HG02938 (cell line): ENCODE data around the gene GRM7.

Source experiments
- ATAC-seq: cut with Tn5 transposase; IDR thresholded peaks from one replicate; pipeline ENCODE4 v1.9.1; 2021; ENCODE audit warnings: mild to moderate bottlenecking, moderate library complexity; ENCODE audit not compliant: unreplicated experiment

GRM7 gene

DNA sequence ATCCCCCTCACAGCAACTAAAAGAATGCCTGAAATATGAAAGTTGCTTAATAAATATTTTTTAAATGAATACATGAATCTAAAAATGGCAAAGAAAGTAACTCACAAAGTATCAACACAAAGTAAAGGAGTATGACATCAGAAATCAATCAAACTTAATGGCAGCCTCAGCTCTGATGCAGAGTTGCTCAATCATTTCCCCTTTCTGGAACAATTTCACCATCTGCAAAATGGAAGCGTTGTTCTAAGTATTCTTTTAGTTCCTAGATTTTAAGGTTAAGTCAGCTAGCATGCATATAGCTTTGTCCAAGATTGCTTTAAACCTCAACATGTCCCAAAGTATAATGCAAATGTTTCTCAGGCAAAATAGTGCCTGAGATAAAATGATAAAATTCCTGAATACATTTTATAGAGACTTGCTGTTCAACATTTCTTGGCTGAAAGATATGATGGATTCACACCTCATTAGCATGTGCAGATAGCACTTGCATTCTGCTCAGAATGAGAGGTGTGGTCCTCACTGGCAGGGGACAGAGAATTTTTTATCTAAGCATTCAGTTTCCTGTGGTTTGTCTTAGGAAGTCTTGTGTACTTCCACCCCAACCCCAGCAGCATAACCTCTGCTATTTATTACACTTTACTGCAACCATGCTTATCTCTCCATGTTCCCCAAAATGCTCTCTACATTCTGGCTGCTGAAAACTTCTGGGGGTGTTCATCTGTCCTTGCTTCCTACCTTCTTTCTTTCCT lies 429.3 kb downstream of the GRM7 start:
- ATAC-seq: no peak

GRCh38 chr3:7292362-7292761 lies 431.4 kb downstream of the GRM7 start:
- ATAC-seq: no peak

- no peak for ATAC-seq
Observed at GRCh38 chr3:7293286-7293685, 432.4 kb downstream of the GRM7 start.

GRCh38 chr3:7305561-7305960 lies 444.6 kb downstream of the GRM7 start:
- ATAC-seq: no peak

DNA sequence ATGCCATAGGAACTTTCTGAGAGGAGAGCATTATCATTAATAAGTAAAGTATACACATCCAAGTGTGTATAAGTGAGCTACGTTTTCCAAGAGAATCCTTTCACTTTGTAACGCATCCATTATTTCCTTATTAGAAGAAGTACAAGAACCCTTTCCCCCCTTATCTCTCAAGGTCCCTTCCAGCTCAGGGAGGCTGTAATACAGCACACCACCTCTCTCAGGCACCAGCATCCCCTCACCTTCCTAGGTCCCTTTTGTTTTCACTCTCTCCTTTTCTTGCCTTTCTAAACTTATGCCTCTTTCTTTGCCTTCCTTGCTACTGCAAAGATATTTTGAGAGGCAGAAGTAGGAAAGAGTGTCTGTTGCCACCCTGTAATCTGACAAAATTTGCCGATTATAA lies 446.0 kb downstream of the GRM7 start:
- no peak for ATAC-seq

- ATAC-seq: no peak
Observed at GRCh38 chr3:7307410-7307809, 446.5 kb downstream of the GRM7 start.

DNA sequence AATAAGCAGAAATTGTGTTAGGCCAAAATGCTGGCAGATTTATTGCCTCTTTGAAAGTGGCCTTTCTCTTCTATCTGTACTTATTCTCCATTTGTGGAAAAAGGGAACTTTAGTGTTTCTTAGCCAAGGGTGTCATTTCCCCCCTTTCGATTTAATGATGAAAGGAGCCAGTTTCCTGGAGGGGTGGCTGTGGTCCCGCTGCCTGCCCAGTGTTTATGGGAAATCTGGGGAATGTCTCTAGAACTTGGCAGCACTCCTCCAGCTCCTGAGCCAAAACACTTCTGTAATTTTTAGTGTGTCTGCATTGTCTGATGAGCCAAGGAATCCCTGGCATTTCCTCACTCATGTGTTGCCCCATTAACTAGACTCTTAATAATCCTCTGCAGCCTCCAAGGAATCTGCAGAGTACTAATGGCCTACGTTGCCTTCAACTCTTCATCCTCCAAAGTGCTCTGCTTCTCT lies 448.8 kb downstream of the GRM7 start:
- no peak for ATAC-seq

DNA sequence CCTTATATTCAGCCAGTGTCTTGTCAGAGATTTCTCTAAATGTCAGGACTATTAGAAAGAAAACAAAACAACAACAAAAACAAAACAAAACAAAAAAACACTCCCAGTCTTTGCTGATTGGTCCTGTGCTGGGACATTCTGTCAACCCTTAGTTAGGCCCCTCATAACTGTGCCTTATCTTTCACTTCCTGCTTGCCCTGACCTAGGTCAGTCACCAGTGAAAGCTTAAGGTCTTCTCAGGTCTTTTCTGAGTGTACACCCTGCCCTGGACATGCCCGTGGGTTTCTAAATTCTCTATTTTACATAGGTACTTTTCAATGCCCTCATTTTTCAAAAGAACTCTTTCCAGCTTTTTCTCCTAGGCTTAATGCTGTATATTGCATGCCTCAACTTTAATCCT lies 454.1 kb downstream of the GRM7 start:
- ATAC-seq: no peak

- ATAC-seq: no peak
Observed at GRCh38 chr3:7322957-7323669, 462.2 kb downstream of the GRM7 start.

DNA sequence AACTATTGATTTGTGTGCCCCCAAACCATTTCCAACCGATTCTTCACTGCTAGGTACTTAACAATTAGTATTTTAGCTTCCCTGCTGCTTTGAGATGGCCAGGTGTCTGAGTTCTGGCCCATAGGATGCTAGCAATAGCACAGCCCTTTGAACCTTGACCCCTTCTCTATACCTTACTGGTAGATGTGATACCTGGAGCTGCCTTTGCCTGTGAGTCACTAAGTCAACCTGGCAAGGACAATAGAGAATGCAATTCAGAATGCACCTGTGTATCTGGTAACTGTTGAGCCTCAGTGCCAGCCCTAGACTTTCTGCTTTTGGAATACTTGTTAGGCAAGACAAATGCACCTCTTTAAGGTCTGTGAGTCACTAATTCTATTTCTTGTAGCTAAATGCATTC lies 467.4 kb downstream of the GRM7 start:
- ATAC-seq: no peak

DNA sequence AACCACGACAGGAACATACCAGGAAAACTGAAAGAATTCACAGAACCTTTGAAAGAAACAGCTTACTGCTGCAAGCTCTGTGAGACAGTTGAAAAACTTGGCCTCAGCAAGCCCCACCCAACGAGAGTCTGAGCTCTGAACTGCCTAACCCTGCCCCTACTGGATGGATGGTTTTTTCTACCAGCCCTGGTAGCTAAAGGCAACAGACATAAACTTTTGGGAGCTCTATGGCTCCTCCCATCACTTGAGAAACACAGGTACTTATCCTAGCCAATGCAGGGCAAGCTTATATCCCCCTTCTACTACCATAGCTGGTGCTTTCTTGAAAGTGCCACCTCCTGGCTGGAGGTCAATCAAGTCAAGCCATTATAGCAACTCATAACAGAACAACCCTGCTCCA lies 471.8 kb downstream of the GRM7 start:
- ATAC-seq: no peak

GRCh38 chr3:7333125-7333524 lies 472.2 kb downstream of the GRM7 start:
- no peak for ATAC-seq

DNA sequence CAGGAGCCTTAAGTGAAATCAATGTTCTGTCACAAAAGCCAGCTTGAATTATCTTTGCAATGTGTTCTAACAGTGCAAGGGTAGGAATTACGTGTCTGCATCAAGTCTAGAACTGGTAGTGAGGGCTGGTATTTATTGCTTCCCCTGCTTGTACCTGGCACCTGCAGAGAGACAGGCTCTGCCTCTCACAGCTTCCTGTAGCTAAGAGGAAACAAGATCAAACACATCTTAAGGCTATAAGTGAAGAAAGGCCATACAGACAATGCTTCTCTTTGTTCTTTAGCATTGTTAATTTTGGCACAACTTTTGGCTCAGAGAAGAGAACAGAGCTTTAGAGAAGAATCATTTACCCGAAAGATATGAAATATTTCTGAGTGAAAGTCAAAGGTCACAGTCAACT lies 479.9 kb downstream of the GRM7 start:
- no peak for ATAC-seq

DNA sequence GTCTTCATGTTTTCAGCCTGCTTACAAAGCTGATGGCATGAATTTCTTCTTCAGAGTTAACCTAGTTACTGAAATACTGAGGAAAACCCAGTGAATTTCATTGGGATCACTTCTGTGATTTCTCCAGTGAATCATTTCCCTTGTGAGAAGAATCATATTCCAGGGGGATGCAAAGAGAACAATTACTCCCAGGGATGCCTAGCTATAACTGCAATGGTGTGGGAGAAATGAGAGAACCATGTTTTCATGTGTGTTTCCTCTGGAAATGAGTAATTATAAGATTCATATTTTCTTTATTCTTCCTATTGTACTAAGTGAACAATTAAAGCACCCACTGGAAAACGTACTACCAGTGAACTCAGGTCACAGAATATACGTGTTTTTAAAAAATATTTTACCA lies 485.4 kb downstream of the GRM7 start:
- no peak for ATAC-seq

DNA sequence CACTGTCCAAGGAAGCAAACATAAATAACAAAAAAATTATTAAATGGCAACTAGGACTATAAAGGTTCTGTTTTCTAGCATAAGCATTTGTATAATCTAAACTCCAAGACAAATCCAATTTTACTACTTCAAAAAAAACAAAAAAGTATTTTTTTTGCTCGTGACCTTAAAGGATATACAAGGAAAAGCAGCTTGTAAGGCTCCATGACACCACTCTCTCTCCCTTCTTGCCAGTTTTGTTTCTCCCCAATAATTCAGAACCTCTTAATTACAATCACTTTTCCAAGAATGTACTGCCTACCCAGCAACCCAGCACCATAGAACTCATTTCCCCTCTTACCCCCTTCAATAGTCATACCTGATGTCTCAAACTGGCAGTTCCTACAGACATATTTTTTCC lies 496.2 kb downstream of the GRM7 start:
- ATAC-seq: no peak

DNA sequence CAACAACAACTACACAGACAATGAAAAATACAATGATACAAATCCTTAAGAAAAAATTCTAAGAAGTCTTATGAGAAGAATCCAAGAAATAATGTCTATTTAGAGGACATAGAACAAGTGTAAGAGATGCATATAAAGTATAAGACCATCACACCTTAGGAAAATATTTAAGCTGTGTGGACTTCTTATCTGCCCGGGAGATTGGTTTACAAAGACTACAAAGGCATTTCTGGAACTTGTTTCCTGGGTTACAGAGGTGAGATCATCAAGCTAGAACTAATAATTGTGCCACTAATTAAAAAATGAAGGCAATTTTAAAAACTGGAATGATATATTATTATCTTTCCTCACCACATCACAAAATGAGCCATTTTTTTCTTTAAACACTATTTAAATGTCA lies 507.1 kb downstream of the GRM7 start:
- ATAC-seq: no peak

DNA sequence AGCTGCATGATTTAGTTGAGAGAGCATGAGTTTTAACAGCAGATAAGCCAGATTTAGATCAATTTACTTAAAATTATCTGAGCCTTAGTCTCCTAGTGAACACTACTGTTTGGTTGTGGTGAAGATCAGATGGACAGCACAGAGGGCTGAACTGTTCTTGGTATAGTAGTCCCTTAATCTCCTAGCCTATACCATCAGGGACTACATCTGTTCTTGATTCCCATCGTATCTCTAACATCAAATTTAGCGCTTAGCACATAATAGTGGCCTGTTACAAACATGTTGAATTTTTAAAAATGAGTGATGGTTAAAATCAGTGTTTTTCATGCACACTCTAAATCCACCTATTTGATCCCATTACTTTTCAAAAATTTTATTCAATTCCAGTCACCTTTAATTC lies 507.7 kb downstream of the GRM7 start:
- ATAC-seq: no peak

- ATAC-seq: no peak
Observed at GRCh38 chr3:7371693-7372572, 511.0 kb downstream of the GRM7 start.

DNA sequence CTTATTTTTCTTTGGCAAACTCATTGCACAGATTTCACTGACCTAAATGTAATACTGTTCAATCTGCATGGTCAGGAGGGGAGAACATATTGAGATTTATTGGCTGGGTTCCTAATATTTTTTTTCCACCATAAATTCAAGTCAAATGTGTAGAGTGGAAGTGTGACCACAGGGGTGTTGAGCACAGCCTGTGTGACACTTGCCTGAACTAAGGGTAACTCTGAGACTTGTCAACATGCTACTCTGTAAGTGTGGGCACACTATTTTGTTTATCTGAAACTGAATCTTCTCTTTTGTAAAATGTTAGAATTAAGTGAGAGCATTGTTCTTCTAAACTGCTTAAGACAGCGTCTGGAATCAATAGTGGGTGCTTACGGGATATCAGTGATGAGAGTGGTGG lies 516.2 kb downstream of the GRM7 start:
- no peak for ATAC-seq

GRCh38 chr3:7381741-7382140 lies 520.8 kb downstream of the GRM7 start:
- ATAC-seq: no peak

- ATAC-seq: no peak
Observed at GRCh38 chr3:7382293-7383010, 521.5 kb downstream of the GRM7 start.
